Measurements from ENCODE around the gene PTPRC.

PTPRC gene

GRCh38 chr1:198774421-198774820 lies 135.6 kb downstream of the PTPRC start:
- TF ChIP-seq JUND (IDR thresholded peaks at IDR 0.05; ENCODE audit: low read depth), result no peak
- DNase-seq (ENCODE audit: low read depth in 1 of 2, low spot score in 1 of 2), result no peak
- in situ Hi-C loops (cut with HindIII; ENCODE audit: low pct_unique_long_range_greater_than_20kb, low sequenced_read_pairs), result no loop called here

- DNase-seq (ENCODE audit: low read depth in 1 of 2, low spot score in 1 of 2), result peak in 1 of 2 experiments; percentile 47
Measured at GRCh38 chr1:198775606-198776005, 136.8 kb downstream of the PTPRC start.

GRCh38 chr1:198776602-198777029 lies 137.8 kb downstream of the PTPRC start:
- no peak for DNase-seq (ENCODE audit: low read depth in 1 of 2, low spot score in 1 of 2)
- in situ Hi-C loops (cut with HindIII; ENCODE audit: low pct_unique_long_range_greater_than_20kb, low sequenced_read_pairs), result no loop called here
- TF ChIP-seq JUND (IDR thresholded peaks at IDR 0.05; ENCODE audit: low read depth), result no peak

More at GRCh38 chr1:198775606-198776005, 136.8 kb downstream of the PTPRC start:
- TF ChIP-seq JUND (IDR thresholded peaks at IDR 0.05; ENCODE audit: low read depth), result no peak
- in situ Hi-C loops (cut with HindIII; ENCODE audit: low pct_unique_long_range_greater_than_20kb, low sequenced_read_pairs), result no loop called here

GRCh38 chr1:198778049-198778448 lies 139.2 kb downstream of the PTPRC start:
- TF ChIP-seq JUND (IDR thresholded peaks at IDR 0.05; ENCODE audit: low read depth), result no peak
- DNase-seq (ENCODE audit: low read depth in 1 of 2, low spot score in 1 of 2), result no peak
- in situ Hi-C loops (cut with HindIII; ENCODE audit: low pct_unique_long_range_greater_than_20kb, low sequenced_read_pairs), result no loop called here

GRCh38 chr1:198780376-198780775 lies 141.5 kb downstream of the PTPRC start:
- in situ Hi-C loops (cut with HindIII; ENCODE audit: low pct_unique_long_range_greater_than_20kb, low sequenced_read_pairs), result no loop called here
- DNase-seq (ENCODE audit: low read depth in 1 of 2, low spot score in 1 of 2), result no peak
- no peak for TF ChIP-seq JUND (IDR thresholded peaks at IDR 0.05; ENCODE audit: low read depth)

- DNase-seq (ENCODE audit: low read depth in 1 of 2, low spot score in 1 of 2), result no peak
- in situ Hi-C loops (cut with HindIII; ENCODE audit: low pct_unique_long_range_greater_than_20kb, low sequenced_read_pairs), result no loop called here
- no peak for TF ChIP-seq JUND (IDR thresholded peaks at IDR 0.05; ENCODE audit: low read depth)
Measured at GRCh38 chr1:198788561-198789064, 149.8 kb downstream of the PTPRC start.

- in situ Hi-C loops (cut with HindIII; ENCODE audit: low pct_unique_long_range_greater_than_20kb, low sequenced_read_pairs), result no loop called here
- no peak for TF ChIP-seq JUND (IDR thresholded peaks at IDR 0.05; ENCODE audit: low read depth)
Measured at GRCh38 chr1:198793714-198794113, 154.9 kb downstream of the PTPRC start.

GRCh38 chr1:198794498-198794897 lies 155.7 kb downstream of the PTPRC start:
- TF ChIP-seq JUND (IDR thresholded peaks at IDR 0.05; ENCODE audit: low read depth), result no peak
- in situ Hi-C loops (cut with HindIII; ENCODE audit: low pct_unique_long_range_greater_than_20kb, low sequenced_read_pairs), result no loop called here
- no peak for DNase-seq (ENCODE audit: low read depth in 1 of 2, low spot score in 1 of 2)

More at GRCh38 chr1:198793714-198794113, 154.9 kb downstream of the PTPRC start:
- no peak for DNase-seq (ENCODE audit: low read depth in 1 of 2, low spot score in 1 of 2)

- DNase-seq (ENCODE audit: low read depth in 1 of 2, low spot score in 1 of 2), result no peak
- in situ Hi-C loops (cut with HindIII; ENCODE audit: low pct_unique_long_range_greater_than_20kb, low sequenced_read_pairs), result no loop called here
- no peak for TF ChIP-seq JUND (IDR thresholded peaks at IDR 0.05; ENCODE audit: low read depth)
Measured at GRCh38 chr1:198797656-198798055, 158.8 kb downstream of the PTPRC start.

- no peak for TF ChIP-seq JUND (IDR thresholded peaks at IDR 0.05; ENCODE audit: low read depth)
- in situ Hi-C loops (cut with HindIII; ENCODE audit: low pct_unique_long_range_greater_than_20kb, low sequenced_read_pairs), result no loop called here
- no peak for DNase-seq (ENCODE audit: low read depth in 1 of 2, low spot score in 1 of 2)
Measured at GRCh38 chr1:198798923-198799386, 160.1 kb downstream of the PTPRC start.

- no peak for TF ChIP-seq JUND (IDR thresholded peaks at IDR 0.05; ENCODE audit: low read depth)
- DNase-seq (ENCODE audit: low read depth in 1 of 2, low spot score in 1 of 2), result no peak
- in situ Hi-C loops (cut with HindIII; ENCODE audit: low pct_unique_long_range_greater_than_20kb, low sequenced_read_pairs), result no loop called here
Measured at GRCh38 chr1:198805498-198806151, 166.8 kb downstream of the PTPRC start.

- in situ Hi-C loops (cut with HindIII; ENCODE audit: low pct_unique_long_range_greater_than_20kb, low sequenced_read_pairs), result no loop called here
- no peak for TF ChIP-seq JUND (IDR thresholded peaks at IDR 0.05; ENCODE audit: low read depth)
Measured at GRCh38 chr1:198806861-198807260, 168.0 kb downstream of the PTPRC start.

More at GRCh38 chr1:198806861-198807260, 168.0 kb downstream of the PTPRC start:
- DNase-seq (ENCODE audit: low read depth in 1 of 2, low spot score in 1 of 2), result no peak

All from T47D (cell line).